AG08395 (cell line): ENCODE data around the gene GOLGA7B.

Experiments
- DNase-seq: peaks from one replicate; pipeline ENCODE4 v3.0.0; 2012; ENCODE audit warnings: mixed read lengths, low spot score

Gene GOLGA7B

DNA sequence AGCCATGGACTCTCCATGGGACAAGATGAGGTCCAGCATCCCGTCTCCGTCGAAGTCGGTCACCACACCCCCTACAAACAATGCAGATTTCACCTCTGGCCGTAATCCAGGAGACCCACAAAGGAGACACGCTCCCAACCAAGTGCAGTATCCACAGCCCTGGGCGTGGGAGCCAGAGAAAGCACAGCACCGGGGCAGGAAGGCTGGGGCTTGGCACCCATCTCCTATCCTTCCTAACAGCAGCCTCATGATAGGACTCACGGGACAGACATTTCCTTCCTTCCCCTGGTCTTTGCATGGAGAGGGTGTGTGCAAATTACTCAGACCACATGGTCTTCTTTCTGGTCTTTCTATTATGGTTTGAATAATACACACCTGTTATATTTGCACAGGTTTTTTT lies 46.3 kb downstream of the GOLGA7B start:
- DNase-seq = no peak

DNA sequence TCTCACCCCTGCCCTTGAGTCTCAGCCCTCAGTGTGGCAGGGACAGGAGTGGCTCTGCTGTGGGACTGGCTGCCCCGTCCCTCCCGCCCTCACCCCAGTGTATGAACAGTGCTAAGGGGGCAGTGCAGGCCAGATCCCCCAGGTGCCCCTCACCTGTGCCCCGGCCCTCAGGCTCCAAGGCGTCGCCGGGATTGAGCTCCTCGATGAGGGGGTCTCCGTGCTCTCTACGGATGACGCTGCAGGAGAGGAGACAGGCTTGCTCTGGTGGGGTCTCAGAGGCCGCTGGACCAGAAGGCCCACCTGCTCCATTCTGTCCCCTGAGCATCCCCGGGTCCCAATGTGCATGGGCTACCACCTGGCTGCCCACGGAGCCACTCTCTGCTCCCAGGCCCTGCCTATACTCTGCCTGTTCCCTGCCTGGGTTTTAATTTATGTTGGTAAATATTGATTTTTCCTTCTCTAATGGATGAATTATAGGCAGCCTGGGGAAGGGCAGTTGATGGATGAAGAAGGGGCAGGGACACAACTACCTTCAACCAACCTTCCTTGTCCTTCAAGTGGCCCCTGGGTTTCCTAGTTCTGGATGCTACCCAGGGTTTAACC lies 47.2 kb downstream of the GOLGA7B start:
- DNase-seq = no peak

DNA sequence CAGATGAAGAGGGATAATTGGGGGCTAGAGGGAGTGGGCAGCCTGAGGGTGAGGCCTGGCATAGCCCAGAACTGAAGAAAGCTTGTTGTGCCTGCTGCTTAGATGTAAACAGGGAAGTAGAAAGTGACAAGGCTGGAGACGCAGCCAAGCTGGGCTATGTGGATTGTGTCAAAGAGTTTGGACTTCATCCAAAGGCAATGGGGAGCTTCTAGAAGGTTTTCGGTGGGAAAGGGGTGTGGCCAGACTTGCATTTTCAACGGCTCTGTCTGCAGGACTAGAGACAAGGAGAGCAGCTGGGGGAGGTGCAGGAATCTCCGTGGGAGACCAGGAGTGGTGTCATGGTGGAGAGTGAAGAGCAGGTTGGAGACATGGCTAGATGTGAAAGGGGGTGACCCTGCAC lies 48.8 kb downstream of the GOLGA7B start:
- DNase-seq = no peak

DNA sequence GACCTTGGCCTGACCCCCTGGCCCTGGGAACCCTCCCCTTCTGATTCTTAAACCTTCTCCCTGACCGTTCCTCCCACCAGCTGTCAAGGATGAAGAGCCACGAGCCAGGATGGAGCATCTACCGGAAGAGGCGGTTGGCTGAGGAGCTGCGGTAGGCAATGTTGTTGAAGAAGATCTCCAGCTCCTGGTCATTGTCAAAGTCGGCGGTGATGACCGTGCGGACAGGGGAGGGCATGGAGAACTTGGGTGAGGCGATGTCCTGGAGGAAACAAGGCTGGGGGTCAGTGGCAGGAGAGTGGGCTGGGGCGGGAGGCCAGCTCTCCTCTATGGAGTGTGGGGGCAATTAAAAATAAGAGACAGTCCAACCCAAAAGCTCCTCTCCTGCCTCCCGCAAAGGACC lies 51.7 kb downstream of the GOLGA7B start:
- DNase-seq = no peak

DNA sequence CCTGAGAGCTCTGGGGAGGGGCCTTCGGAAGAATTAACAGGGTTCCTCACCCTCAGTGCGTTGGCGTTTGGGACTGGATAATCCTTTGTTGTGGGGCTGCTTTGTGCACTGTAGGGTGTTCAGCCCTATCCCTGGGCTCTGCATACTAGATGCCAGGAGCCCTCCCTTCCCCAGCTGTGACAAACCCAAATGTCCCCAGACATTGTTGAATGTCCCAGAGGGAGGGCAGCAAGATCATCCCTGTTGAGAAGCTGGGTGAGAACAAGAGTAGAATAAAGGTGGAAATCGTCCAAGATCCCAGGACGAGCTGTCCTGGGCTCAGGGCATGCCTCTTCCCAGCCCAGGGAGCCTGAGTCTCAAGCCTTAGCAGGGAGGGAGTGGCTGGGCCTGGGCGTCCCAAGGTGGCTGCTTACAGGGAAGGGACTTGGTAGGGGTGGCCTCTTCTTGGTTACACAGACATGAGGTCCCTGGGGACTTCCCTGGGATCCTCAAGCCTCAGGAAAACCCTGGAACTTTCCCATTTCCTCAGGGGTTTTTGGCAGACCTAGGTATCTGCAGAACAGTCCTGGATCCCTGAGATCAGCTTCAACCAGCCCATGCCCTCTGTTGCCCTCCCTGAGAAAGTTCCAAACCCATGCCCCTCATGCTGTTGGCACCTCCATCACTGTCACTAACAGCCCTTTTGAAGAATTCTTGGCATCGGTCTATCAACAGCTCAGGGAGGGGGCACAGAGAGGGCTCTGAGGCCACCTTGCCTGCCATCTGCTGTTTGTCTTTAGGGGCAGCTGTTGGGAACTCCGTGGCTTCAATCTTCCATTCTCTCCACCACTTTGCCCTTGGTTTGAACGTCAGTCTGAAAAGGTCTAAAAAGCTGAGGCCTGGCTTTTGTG lies 53.7 kb downstream of the GOLGA7B start:
- DNase-seq = no peak

DNA sequence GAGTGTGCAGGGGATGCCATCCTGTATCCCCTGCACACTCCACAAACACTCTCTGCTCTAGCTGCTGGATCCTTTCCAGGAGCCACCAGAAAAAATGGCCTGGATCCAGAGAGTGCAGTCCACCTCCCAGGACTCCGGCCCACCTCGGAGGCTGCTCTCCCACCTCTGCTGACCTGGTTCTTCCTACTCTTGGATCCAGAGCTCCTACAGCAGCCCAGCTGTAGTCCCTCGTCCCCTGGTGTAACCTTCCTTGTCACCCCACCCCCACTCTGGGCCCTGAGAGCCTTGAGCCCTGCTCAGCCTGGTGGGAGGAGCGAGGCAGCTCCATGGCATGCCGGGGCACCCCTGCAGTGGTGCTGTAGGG lies 54.4 kb downstream of the GOLGA7B start:
- DNase-seq = no peak

DNA sequence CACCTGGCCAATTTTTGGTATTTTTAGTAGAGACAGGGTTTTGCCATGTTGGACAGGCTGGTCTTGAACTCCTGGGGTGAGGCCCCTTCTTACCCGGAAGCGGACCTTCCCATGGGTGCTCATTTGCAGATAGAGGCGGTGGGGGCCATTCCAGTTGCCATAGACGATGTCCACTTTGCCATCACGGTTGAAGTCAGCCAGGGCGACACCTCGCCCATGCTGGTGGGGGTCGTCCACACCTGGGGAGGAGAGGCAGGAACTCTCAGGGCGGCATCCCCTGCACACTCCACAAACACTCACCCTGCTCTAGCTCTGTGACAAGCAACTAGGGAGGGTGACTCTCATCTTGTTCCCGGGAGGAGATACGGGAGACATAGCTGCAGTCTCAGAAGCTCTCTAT lies 54.9 kb downstream of the GOLGA7B start:
- no peak for DNase-seq

DNA sequence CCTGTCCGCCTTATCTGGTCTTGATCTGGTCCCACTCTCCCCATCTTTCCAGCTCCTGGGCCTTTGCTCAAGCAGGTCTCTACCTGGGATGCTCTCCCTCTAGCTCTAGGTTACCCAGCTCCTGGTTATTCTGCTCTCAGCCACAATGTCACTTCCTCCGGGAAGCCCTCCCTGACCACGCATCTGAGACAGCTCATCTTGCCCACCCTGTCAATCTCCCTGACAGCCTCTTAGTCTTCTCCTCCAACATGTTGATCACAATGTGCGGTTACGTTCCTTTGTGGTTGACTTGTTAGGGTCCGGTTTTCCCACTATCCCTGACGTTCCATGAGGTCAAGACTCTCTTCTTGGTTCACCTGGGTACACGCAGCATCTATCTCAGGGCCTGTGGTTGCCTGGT lies 55.6 kb downstream of the GOLGA7B start:
- DNase-seq = no peak

DNA sequence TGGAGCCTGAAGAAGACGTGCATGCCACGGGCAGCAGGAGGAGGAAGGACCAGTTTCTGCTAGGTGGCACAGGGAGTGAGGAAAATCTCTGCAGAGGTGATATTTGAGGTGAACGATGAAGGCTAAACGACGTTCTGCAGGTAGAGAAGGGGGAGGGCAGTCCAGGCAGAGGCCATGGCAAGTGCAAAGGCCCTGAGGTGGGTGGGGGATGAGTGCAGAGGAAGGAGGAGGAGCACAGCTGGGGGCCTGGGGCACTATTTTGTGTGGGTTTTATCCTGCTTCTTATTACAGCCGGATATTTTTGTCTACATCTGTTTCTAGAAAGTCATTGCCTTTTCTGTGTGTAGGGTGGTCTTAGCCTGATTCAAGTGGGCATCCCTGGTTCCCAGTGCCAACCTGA lies 57.6 kb downstream of the GOLGA7B start:
- no peak for DNase-seq

DNA sequence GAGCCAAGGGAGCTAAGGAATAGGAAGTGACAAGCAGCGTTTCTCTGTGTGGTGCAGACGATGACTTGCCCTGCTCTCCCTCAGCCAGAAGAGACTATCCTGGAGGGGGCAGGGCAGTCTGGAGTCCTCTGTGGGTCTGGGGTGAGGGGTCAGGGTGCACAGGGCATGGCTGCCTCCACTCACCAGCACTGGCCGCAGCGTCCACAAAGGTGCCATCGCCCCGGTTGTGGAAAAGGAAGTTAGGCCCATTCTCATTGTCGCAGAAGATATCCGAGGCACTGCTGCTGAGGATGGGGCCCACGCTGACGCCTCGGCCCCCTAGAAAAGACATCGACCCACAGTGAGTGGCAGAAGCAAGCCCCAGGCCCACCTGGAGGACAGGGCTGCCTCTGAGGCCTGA lies 58.2 kb downstream of the GOLGA7B start:
- DNase-seq = no peak

DNA sequence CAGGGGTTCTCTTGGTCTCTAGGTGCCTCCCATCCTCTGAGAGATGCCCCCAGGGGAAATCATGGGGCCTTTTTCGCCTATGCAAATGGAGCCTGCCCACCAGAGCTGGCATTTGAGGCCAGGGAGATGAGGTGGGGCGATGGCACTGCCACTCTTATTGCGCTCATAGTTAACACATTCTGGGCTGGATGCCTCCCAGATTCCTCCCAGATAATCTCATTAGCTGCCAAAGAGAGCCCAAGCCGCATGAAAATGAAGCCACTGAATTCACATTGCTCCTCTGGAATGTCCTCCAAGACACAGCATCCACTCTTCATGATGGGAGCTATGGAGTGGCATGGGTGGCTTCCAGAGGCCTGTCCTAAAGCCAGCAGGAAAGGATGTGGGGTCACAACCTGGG lies 61.0 kb downstream of the GOLGA7B start:
- DNase-seq = no peak

DNA sequence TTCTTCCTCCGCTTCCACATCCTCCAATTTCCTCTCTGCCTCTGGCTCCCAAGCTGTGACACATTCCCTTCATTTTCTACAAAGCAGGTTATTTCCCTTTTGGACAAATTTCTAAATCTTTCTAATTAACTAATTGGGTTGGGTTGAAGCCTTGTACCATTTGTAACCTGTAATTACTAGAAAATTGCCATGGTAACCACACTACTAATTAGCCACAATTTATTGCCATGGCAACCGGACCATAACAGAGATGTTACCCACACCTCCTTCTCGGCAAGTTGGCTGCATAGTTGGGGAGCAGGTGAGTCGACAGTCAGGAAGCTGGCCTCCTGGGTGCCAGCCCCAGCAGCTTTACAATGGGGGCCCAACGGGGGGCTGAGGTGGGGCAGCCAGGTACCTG lies 61.6 kb downstream of the GOLGA7B start:
- DNase-seq = no peak

DNA sequence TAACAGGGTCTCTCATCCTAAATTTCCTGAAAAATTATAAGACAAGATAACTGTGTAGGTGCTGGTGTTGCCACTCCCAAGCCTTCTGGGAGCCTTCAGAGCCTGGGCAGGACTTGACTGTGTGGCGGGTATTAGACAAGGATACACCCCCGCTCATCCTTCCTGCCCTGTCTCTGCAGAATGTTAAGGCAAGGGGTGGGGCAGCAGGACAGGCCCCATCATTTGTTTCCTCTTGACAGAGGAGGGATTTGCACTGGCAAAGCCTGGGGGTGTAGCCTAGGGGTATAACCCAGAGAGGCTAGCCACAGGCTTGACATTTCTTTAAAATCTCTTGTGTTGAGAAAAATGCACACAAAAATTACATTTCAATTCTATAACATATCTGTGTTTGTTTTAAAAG lies 63.5 kb downstream of the GOLGA7B start:
- no peak for DNase-seq

DNA sequence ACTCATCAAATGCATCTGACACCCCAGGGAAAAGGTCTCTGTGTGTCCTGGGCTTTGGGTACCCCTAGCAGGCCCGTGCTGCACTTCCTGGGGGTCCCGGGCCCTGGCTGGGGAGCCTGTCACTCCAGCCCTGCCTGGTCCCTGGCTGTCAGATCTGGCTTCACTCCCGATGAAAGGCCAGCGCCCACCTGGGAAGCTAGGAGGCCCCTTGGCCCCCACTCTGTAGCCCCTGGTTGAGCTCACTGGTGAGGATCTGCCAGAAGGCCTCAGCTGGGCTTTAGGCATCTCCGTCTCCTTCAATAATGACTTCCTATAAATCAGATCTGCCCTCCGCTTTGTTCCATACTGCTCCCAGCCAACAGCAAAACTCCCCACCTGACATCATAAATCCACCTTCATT lies 64.0 kb downstream of the GOLGA7B start:
- DNase-seq = no peak

DNA sequence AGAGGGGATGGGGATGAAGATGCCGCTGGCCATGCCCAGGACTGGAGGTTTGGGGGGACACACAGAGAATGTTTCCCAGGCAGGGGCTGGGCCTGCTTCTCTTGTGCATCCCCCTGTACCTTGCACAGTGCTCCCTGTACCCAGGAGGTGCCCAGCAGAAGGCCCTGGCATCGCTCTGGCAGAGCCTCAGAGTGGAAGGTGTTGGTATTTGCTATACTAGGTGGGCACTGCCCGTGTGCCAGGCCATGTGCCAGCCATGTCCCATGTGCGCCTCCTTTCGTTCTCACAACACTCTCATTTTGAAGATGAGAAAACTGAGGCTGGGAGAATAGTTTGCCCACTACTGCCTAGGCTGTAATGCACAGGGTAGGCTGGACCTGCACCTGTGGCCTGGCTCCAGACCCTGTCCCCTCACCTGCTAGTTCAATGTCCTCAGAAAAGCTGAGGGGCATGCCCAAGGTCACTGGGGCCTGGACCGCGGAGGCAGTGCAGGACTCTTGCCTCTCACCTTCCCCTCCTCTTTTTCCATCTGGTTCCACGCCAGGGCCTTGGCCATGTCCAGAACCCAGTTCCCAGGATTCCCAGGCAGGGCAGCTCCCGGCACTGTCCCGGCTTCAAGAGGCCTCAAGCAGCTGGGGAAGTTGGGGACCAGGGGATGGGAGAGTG lies 64.7 kb downstream of the GOLGA7B start:
- no peak for DNase-seq

DNA sequence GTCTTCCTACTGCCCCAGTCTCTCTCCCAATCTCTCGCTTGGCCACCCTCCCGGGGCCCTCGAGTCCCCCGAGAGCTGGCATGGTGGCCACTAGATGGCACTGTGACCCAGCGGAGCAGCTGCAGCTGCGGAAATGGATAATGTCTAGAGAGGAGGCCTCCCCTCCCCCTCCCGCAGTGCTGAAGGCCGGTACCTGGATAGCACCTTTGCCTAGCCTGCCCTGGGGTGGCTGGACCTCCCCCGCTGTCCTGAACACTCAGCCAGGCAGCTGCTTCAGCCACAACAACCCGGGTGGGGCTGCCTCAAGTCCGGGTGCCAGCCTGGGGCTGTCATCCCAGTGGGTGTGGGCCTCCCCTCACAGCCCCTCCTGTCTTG lies 65.2 kb downstream of the GOLGA7B start:
- peak; percentile 79 for DNase-seq

DNA sequence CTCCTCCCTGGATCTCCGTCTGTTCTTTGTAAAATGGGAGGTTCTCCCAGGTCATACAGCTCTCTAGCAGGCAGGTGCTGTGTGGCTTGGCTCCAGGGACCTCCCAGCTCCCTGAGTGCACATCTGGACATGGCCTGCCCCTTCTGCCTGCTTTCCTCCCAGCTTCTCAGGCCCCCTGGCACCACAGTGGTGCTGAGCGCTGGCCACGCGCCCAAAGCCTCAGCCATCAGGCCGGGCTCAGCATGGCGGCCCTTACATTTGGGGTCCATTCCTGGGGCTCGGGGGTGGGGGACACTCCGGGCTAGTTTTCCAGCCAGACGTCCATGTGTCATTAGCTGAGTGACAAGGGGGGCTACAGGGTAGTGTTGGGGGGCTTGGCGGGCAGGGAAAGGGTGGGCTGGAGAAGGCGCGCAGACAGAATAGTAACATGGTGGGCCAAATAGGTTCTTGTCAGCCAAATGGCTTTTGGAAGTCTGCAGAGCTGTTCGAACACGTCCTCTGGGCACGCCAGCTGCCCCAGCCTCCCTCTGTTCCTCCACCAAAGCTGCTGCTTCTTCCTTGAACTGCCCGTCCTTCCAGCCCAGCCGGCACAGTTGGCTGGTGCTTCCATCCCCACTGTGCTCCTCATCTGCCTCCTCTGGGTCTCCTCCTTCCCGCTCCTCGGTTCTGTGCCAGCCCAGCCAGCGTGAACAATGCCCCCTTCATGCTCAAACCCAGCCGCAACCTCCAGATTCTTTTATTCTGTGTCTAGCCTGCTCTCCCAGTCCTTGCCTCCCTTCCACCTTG lies 65.9 kb downstream of the GOLGA7B start:
- no peak for DNase-seq

DNA sequence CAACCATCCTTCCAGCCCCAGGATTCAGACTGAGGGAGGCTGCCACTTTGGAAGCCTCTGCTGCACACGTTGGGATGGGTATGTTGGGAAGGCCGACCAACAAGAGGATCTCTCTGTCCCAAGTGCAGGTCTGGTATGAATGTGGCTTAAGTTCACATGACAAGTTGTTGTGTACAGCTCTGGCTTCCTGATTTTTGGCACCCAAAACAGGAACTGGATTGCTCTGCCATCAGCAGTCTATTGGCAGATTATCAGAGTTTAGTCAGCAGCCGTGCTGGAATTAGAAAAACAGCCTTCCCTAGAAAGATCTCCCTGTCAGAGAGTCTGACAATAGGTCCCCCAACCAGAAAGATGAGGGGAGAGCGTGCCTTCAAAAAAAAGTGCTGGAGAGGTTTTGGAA lies 66.9 kb downstream of the GOLGA7B start:
- DNase-seq = no peak

DNA sequence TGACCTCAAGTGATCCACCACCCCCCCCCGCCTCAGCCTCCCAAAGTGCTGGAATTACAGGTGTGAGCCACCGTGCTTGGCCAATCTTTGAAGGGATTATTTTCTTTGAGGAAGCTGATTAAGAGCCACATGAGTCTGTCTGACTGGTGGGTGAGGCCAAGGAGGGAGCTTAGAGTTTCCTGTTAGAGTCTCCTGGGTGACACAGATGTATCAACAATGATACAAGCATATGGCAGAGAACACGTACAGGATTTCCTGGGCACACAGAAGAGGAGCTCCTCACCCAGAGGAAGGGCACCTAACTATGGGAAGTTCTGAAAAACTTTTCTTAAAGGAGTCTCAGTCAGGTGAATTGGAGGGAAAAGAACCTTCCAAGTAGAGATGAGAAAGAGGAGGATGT lies 69.4 kb downstream of the GOLGA7B start:
- DNase-seq = no peak

DNA sequence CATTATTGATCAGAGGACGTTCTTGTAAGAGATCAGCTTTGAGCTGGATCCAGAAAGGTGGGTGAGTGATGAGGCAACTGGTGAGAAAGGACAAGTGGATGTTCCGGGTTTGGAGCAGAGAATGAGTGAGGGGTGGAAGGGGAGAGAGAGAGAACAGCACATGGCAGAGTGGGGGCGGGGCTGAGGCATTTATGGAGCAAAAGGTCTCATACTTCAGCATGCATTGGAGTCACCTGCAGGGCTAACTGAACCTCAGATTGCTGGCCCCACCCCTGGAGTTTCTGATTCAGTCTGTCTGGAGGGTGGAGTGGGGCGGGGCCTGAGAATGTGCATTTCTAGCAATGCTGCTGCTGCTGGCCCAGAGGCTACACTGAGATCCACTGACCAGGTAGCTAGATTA lies 71.2 kb downstream of the GOLGA7B start:
- DNase-seq = no peak
